ENCODE measurements around the gene CYB5RL.
A peak's percentile ranks its signal among the peaks of the same experiment; 100 is the strongest.
"Not testable (repeated sequence)": the region's sequence is repeated elsewhere in the genome, so short reads cannot be mapped to it uniquely, and the experiment has no call there.

Gene CYB5RL

DNA sequence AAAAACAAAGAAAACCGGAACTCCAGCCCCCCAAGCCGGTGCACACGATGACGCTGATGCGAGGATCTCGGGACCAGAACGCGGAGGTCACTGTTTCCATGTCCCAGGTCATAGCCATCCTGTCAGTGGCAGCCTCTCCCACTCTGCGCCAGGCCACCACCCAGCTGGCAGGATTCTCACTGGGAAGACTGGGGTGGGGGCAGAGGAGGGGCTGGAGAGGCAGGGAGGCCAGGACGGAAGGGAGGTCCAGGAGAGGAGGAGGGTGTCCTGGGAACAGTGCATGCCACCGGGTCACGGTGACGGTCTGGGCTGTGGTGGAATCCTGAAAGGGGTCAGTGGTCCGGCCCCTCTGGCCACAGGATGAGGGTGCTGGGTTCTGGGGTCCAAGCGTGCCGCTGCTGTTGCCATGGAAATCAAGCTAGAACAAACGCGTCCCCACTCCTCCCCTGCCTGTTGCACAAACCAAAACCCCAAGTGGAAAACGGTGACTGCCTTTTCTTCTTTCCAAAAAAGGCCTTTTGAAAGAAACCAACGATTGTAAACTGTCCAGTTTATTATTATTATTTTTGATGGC is 26.2 kb upstream of the CYB5RL start:
- DNase-seq = no peak

DNA sequence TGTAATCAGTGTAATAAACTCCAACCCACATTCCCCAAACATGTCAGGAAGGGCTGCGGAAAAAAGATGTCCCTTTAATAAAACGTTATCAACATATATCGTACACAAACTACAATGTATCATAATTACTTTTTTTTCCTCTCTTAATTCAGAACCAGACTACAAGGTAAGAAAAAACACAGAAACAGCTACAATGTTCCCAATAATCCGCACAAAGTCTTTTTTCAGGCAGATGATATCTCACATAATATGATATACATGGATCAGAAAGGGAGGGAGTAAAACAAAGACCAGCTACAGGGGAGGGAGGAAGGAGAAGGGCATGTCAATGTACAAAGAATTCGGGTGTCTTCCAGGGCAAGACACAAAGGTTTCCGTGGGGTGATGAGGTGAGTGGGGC is 25.5 kb upstream of the CYB5RL start:
- no peak for DNase-seq

- DNase-seq = no peak
Measured at GRCh38 chr1:54224233-54224632, 24.4 kb upstream of the CYB5RL start.

- DNase-seq = no peak
Measured at GRCh38 chr1:54223441-54224202, 23.8 kb upstream of the CYB5RL start.

- no peak for DNase-seq
Measured at GRCh38 chr1:54222711-54223110, 22.9 kb upstream of the CYB5RL start.

GRCh38 chr1:54221867-54222484 is 22.1 kb upstream of the CYB5RL start:
- DNase-seq = peak; percentile 36

- DNase-seq = no peak
Measured at GRCh38 chr1:54221113-54221834, 21.4 kb upstream of the CYB5RL start.

DNA sequence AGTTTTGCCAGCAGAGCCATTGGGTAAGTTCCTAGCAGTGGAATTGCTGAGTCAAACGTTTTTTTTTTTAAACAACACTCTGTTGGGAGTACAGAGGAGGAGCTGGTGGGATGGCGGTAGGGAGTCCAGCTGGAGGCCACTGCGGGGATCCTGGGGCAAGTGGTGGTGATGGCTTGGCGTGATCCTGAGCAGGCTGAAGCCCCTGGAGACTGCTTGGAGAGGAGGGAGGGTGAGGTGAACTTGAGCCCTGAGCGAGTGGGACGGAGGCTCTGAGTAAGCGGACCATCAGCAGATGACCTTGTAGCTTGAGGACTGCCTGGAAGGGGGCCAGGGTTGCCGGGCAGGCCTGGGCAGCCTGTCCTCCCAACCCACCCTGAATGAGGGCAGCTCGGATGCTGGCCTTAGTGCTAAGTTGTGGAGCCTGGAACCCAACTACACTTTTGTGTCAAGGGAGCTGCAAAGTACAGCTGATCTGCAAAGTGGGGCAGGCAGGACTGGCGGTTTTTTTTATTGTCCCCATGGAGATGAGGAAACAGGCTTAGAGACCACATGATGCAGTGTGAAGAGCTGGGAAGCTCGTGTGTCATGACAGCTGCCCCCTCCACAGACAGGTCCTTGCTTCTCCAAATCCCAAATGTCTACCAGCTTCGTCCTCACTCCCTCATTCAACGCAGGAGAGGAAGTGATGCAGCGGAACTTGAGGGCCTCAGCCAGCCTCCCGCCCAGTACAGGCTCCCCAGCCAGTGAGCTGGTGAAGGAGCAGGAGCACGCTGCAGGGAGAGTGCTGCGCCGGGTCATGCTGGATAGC is 20.4 kb upstream of the CYB5RL start:
- peak; percentile 45 for DNase-seq

DNA sequence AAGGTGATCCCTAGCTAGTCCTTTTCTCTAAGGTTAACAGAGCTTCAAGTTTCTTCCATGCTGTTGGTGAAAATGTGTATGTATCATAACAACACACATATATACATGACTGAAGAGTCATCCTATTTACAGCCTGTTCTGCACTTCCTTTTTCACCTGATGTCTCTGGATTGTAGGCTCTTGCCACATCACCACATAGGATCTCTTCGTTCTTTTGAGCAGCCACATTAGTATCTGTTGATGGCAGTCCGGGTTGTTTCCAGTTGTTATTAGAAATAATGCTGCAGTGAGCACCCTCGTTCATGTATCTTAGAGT is 19.8 kb upstream of the CYB5RL start:
- DNase-seq = no peak

- DNase-seq = no peak
Measured at GRCh38 chr1:54218883-54219687, 19.3 kb upstream of the CYB5RL start.

DNA sequence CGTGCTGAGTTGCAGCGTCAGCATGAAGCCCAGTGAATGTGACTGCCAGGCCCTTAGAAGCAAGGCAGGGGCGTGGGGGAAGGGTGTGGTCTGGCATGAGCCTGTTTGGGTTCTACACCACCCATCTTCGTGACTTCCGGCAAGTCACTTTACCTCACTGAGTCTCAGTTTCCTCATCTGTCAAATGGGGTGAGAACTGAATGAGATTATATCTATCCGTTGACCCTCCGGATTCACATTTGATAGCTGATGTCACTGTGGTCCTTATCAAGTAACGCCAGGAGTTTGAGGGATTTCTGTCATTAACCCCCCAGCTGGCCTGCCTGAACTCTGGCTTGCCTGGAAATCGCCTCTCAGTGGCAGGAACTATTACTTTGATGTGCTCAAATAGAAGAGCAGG is 15.7 kb upstream of the CYB5RL start:
- DNase-seq = no peak

DNA sequence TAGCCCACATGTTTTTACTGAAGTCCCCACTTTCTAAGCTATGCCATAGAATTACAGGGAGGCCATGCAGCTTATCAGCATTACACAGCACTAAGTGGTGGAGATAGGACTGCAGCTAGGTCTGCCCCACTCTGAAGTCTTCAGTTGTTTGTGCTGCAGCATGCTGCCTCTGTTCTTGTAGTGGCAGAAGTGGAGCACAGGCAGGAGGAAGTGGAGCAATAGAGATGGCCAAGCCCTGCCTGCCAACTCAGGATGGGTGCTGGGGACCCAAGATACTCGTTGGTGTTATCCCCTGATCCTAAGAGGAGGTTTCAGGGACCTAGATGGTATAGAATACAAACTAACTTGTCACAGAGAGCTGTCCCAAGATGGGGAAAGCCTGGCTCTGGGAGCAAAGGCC is 13.0 kb upstream of the CYB5RL start:
- DNase-seq = no peak

DNA sequence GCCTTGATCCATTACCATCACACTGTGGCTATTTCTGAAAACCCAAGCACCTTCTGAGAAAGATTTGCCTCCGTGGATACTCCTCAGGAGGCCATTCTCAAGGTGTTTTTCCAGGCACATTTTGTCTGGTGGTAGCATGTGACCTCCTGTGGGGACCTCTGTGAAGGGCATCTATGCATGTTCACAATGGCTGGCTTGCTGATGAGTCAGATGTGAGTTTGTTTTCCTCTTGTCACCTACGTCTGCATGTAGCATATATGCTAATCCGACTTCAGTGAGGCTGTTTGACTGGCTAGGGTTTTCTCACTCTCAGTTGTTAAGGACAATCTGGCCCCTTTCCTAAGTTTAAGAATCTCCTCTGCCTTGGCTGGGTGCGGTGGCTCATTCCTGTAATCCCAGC is 8.1 kb upstream of the CYB5RL start:
- DNase-seq = not testable (repeated sequence)

DNA sequence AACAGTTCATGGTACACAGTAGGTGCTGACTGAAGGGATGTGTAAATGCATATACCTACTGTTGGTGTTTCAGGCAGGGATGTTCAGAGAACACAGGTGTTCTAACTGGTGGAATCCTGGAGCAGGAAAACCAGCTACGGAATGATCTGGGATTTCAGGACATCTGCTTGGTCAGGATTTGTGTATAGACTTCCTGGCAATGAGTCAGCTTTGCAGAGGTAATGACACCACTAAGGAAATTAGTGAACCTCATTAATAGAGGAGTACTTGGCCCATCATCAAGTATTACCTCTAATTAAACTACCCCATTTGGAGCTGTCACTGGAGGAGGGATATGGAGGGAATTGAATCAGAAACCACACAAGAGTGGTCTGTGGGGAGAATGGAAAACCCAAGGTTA is 7.5 kb upstream of the CYB5RL start:
- DNase-seq = no peak

GRCh38 chr1:54204199-54204598 is 4.4 kb upstream of the CYB5RL start:
- DNase-seq = no peak

- DNase-seq = no peak
Measured at GRCh38 chr1:54200519-54200997, 728 bp upstream of the CYB5RL start.

DNA sequence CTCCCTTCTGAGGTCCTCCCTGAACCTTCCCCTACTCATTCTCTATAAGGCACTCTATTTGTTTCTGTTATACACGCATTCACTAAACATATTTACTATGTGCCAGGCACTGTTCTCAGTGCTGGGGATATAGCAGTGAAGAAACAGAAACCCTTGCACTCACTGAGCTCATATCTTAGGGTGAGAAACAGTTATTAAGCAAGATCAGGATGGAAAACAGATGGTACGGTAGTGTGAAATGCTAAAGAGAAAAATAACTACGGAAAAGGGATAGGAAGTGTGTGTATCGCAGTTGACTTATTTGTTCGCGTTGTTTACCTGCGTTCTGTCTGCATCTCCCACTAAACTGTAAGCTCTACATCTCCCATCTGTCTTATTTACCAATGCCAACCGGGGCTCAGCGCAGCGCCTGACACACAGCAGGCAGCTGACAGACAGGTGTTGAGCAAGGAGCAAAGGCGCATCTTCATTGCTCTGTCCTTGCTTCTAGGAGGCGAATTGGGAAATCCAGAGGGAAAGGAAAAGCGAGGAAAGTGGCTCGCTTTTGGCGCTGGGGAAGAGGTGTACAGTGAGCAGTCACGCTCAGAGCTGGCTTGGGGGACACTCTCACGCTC is 572 bp downstream of the CYB5RL start:
- no peak for DNase-seq

- DNase-seq = no peak
Measured at GRCh38 chr1:54193453-54193852, 6.4 kb downstream of the CYB5RL start.

DNA sequence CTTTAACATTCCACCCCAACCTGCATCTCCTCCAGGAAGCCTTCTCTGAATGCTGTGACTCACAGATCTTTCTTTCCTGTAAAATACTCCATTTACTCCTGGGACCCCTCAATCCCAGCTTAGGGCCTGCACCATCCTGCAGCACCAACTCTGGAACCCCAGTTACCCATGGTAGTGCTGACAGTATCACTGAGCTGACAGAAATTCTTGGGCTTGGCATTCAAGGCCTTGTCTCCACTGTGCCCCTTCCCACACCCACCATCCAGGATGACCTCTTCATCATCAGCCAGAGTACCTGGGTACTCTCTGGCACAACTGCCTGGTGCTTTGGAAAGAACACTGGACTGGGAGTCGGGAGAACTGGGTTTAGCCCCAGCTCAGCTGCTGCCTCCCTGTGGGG is 8.3 kb downstream of the CYB5RL start:
- DNase-seq = no peak

DNA sequence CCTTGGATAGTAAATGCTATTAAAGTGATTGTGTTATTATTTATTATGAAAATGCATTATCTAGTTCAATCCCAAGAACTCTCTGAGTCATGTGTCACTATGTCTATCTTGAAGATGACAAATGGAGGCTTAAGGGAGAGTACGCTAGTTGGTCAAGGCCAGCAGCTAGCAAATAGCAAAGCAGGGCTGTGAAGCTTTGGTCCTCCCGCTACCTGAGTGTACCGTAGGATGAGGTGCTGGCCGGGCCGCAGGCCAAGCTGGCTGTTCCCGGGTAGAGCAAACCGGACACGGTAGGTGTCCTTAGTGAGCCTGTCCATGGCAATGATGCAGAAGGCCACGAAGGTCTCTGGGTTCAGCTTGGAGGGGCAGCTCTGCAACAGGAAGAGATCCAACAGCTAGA is 9.3 kb downstream of the CYB5RL start:
- DNase-seq = no peak

- no peak for DNase-seq
Measured at GRCh38 chr1:54188291-54188690, 11.5 kb downstream of the CYB5RL start.

- no peak for DNase-seq
Measured at GRCh38 chr1:54186056-54186455, 13.8 kb downstream of the CYB5RL start.

Data from NCI-H2029 (cell line).